A673 (cell line): ENCODE measurements around the gene COL4A1. TPM values are rescaled to one million over a fixed set of nuclear protein-coding genes. Genes with fewer than 3 reads are reported as not detected.
A peak's percentile ranks its signal among the peaks of the same experiment; 100 is the strongest.

Source experiments
- BruUV-seq: library from RNA; stranded (reverse); fragments of 400-500 nt; replicated peaks from 2 replicates; lab custom pipeline; 2021; lab: Mats Ljungman, UMichigan
- CTCF ChIA-PET: fragments of 300-600 bp; sonication (Branson Sonifier 250); formaldehyde crosslinking; loops from one replicate; lab custom pipeline; 2022; ENCODE audit warnings: antibody characterized with exemption; lab: Charles Lee
- POLR2A ChIA-PET: fragments of 300-600 bp; sonication (Branson Sonifier 250); formaldehyde crosslinking; loops from one replicate; lab custom pipeline; 2022; ENCODE audit warnings: antibody characterized with exemption; ENCODE audit not compliant: low non-redundant PET; lab: Charles Lee
- DNase-seq: peaks from one replicate; pipeline ENCODE4 v3.0.0-alpha.2; 2015; ENCODE audit warnings: low spot score
- H3K27ac ChIP-seq: fragments of 200-600 bp; sonication (generic); 2 replicates; pipeline ENCODE4 v1.5.1; 2016; ENCODE audit warnings: mixed run types, low read depth, mild to moderate bottlenecking, mixed read lengths, antibody characterized with exemption, low read length; ENCODE audit not compliant: poor library complexity, severe bottlenecking
- H3K27me3 ChIP-seq: fragments of 200-600 bp; sonication (generic); replicated peaks from 2 replicates; pipeline ENCODE4 v1.6.1; 2017; ENCODE audit warnings: mixed run types, low read depth, mild to moderate bottlenecking, mixed read lengths, antibody characterized with exemption, low read length; ENCODE audit not compliant: insufficient read depth, poor library complexity
- H3K36me3 ChIP-seq: fragments of 200-600 bp; sonication (generic); 2 replicates; pipeline ENCODE4 v1.6.1; 2016; ENCODE audit warnings: mixed run types, mild to moderate bottlenecking, mixed read lengths, antibody characterized with exemption, low read length; ENCODE audit not compliant: insufficient read depth, poor library complexity, severe bottlenecking
- H3K4me1 ChIP-seq: fragments of 200-600 bp; sonication (generic); 2 replicates; pipeline ENCODE4 v1.6.1; 2017; ENCODE audit warnings: mixed run types, mild to moderate bottlenecking, mixed read lengths, antibody characterized with exemption, low read length; ENCODE audit not compliant: insufficient read depth, poor library complexity, severe bottlenecking
- H3K4me3 ChIP-seq: fragments of 200-600 bp; sonication (generic); 2 replicates; pipeline ENCODE4 v1.5.1; 2016; ENCODE audit warnings: low read depth, mixed run types, mild to moderate bottlenecking, mixed read lengths, low read length; ENCODE audit not compliant: poor library complexity, severe bottlenecking
- H3K9me3 ChIP-seq: fragments of 200-600 bp; sonication (generic); 2 replicates; pipeline ENCODE4 v1.6.1; 2016; ENCODE audit warnings: mixed run types, low read depth, mild to moderate bottlenecking, mixed read lengths, antibody characterized with exemption, low read length; ENCODE audit not compliant: poor library complexity, severe bottlenecking
- CTCF ChIP-seq: fragments of 300-800, 200-600 bp; sonication (generic); conservative IDR thresholded peaks from 2 replicates; pipeline ENCODE4 v1.5.1; 2017; ENCODE audit warnings: low read depth, mild to moderate bottlenecking, antibody characterized with exemption, low read length, moderate library complexity, mixed read lengths
- EZH2 ChIP-seq: fragments of 200-600 bp; sonication (generic); IDR thresholded peaks from 2 replicates; pipeline ENCODE4 v1.6.1; 2017; ENCODE audit warnings: borderline replicate concordance, low read depth, mild to moderate bottlenecking, mixed read lengths, antibody characterized with exemption, low read length; ENCODE audit not compliant: poor library complexity, severe bottlenecking
- intact Hi-C: fragments of 100-400 bp; cut with micrococcal nuclease; formaldehyde crosslinking; loops from one replicate; pipeline ENCODE4 v1.10.0; 2022; ENCODE audit not compliant: unreplicated experiment
- total RNA-seq: library from RNA; stranded (reverse); gene quantifications from 2 replicates; pipeline ENCODE4 v1.2.3, GENCODE V29; 2021

Gene COL4A1
- total RNA-seq, 1 experiment from 2014 or later = 83.9 TPM

- no peak for DNase-seq
- peaks cover 13% of the 10 kb centered on the region for H3K36me3 ChIP-seq
- CTCF ChIA-PET = no interaction called here
- POLR2A ChIA-PET = no interaction called here
- no peaks in the 10 kb centered on the region for H3K9me3 ChIP-seq
- BruUV-seq = no TSS peak
- no peaks in the 10 kb centered on the region for H3K27me3 ChIP-seq
- TF ChIP-seq EZH2 = no peak
- no peak for TF ChIP-seq CTCF
- intact Hi-C loops = no loop called here
- H3K27ac ChIP-seq = peak overlapping the region; percentile 37
- peaks cover 40% of the 10 kb centered on the region for H3K4me1 ChIP-seq
- no peak overlapping the region for H3K4me3 ChIP-seq
These were observed 5.5 kb upstream of the COL4A1 start for GRCh38 chr13:110312339-110313031.

GRCh38 chr13:110311443-110312338 lies 4.7 kb upstream of the COL4A1 start:
- H3K27me3 ChIP-seq = no peaks in the 10 kb centered on the region
- ChIA-PET CTCF (no interaction called here), POLR2A (no interaction called here)
- peak overlapping the region; percentile 37 for H3K27ac ChIP-seq
- intact Hi-C loops = no loop called here
- DNase-seq = no peak
- TF ChIP-seq CTCF (no peak), EZH2 (no peak)
- BruUV-seq = no TSS peak
- H3K4me1 ChIP-seq = peaks cover 40% of the 10 kb centered on the region
- H3K4me3 ChIP-seq = no peak overlapping the region
- peaks cover 6% of the 10 kb centered on the region for H3K36me3 ChIP-seq
- H3K9me3 ChIP-seq = no peaks in the 10 kb centered on the region

- H3K27me3 ChIP-seq = no peaks in the 10 kb centered on the region
- ChIA-PET CTCF (no interaction called here), POLR2A (no interaction called here)
- no peak overlapping the region for H3K4me3 ChIP-seq
- no TSS peak for BruUV-seq
- H3K9me3 ChIP-seq = no peaks in the 10 kb centered on the region
- intact Hi-C loops = no loop called here
- no peak for TF ChIP-seq EZH2
- no peak for TF ChIP-seq CTCF
- H3K27ac ChIP-seq = no peak overlapping the region
- DNase-seq = no peak
- H3K36me3 ChIP-seq = no peaks in the 10 kb centered on the region
- H3K4me1 ChIP-seq = peaks cover 44% of the 10 kb centered on the region
These were observed 3.8 kb upstream of the COL4A1 start for GRCh38 chr13:110310541-110311442.
